ENCODE results near the gene DSC3.

Gene DSC3

GRCh38 chr18:31042406-31043181 lies at the start of gene DSC3:
Gene DSC3 (minus strand): TSS chr18:31042742. CDS start chr18:31042660, 82 bp downstream.
- DNase-seq (ENCODE audit: low read depth in 2 of 2), result no peak

- no peak for DNase-seq (ENCODE audit: low read depth in 2 of 2)
Observed at GRCh38 chr18:31091350-31091749, 48.8 kb upstream of the DSC3 start.

- no peak for DNase-seq (ENCODE audit: low read depth in 2 of 2)
Observed at GRCh38 chr18:31088532-31088931, 46.0 kb upstream of the DSC3 start.

- DNase-seq (ENCODE audit: low read depth in 2 of 2), result no peak
Observed at GRCh38 chr18:31079973-31080372, 37.4 kb upstream of the DSC3 start.

GRCh38 chr18:31077878-31078277 lies 35.3 kb upstream of the DSC3 start:
- DNase-seq (ENCODE audit: low read depth in 2 of 2), result no peak

GRCh38 chr18:31072175-31072574 lies 29.6 kb upstream of the DSC3 start:
- no peak for DNase-seq (ENCODE audit: low read depth in 2 of 2)

- no peak for DNase-seq (ENCODE audit: low read depth in 2 of 2)
Observed at GRCh38 chr18:31070206-31070605, 27.7 kb upstream of the DSC3 start.

GRCh38 chr18:31066266-31066665 lies 23.7 kb upstream of the DSC3 start:
- no peak for DNase-seq (ENCODE audit: low read depth in 2 of 2)

GRCh38 chr18:31065036-31065773 lies 22.7 kb upstream of the DSC3 start:
- DNase-seq (ENCODE audit: low read depth in 2 of 2), result no peak

- DNase-seq (ENCODE audit: low read depth in 2 of 2), result no peak
Observed at GRCh38 chr18:31064130-31064529, 21.6 kb upstream of the DSC3 start.

GRCh38 chr18:31061945-31062344 lies 19.4 kb upstream of the DSC3 start:
- DNase-seq (ENCODE audit: low read depth in 2 of 2), result no peak

GRCh38 chr18:31058897-31059296 lies 16.4 kb upstream of the DSC3 start:
- no peak for DNase-seq (ENCODE audit: low read depth in 2 of 2)

- no peak for DNase-seq (ENCODE audit: low read depth in 2 of 2)
Observed at GRCh38 chr18:31057917-31058316, 15.4 kb upstream of the DSC3 start.

GRCh38 chr18:31057051-31057450 lies 14.5 kb upstream of the DSC3 start:
- no peak for DNase-seq (ENCODE audit: low read depth in 2 of 2)

GRCh38 chr18:31056296-31056695 lies 13.8 kb upstream of the DSC3 start:
- DNase-seq (ENCODE audit: low read depth in 2 of 2), result no peak

- DNase-seq (ENCODE audit: low read depth in 2 of 2), result no peak
Observed at GRCh38 chr18:31050635-31051034, 8.1 kb upstream of the DSC3 start.

- DNase-seq (ENCODE audit: low read depth in 2 of 2), result no peak
Observed at GRCh38 chr18:31049189-31049588, 6.6 kb upstream of the DSC3 start.

- no peak for DNase-seq (ENCODE audit: low read depth in 2 of 2)
Observed at GRCh38 chr18:31048216-31048615, 5.7 kb upstream of the DSC3 start.

GRCh38 chr18:31046916-31047315 lies 4.4 kb upstream of the DSC3 start:
- DNase-seq (ENCODE audit: low read depth in 2 of 2), result no peak

GRCh38 chr18:31045599-31045998 lies 3.1 kb upstream of the DSC3 start:
- DNase-seq (ENCODE audit: low read depth in 2 of 2), result no peak

- no peak for DNase-seq (ENCODE audit: low read depth in 2 of 2)
Observed at GRCh38 chr18:31044926-31045325, 2.4 kb upstream of the DSC3 start.

GRCh38 chr18:31043709-31044108 lies 1.2 kb upstream of the DSC3 start:
- DNase-seq (ENCODE audit: low read depth in 2 of 2), result no peak

- DNase-seq (ENCODE audit: low read depth in 2 of 2), result no peak
Observed at GRCh38 chr18:31042084-31042405, 497 bp downstream of the DSC3 start.

Data from stimulated activated CD8-positive, alpha-beta memory T cell treated with anti-CD3 and anti-CD28 coated beads, Interleukin-7, amount 100 ng/mL, for 4 hours (primary cell).